GM21619 (cell line): Measurements from ENCODE around the gene KLHL35.

Experiments used
- ATAC-seq: cut with Tn5 transposase; IDR thresholded peaks from one replicate; pipeline ENCODE4 v1.9.1; 2021; ENCODE audit not compliant: unreplicated experiment

KLHL35 gene

GRCh38 chr11:75442161-75442885 is 9.3 kb upstream of the KLHL35 start:
- no peak for ATAC-seq

GRCh38 chr11:75441804-75442132 is 8.8 kb upstream of the KLHL35 start:
- no peak for ATAC-seq

- ATAC-seq: no peak
These were observed 8.2 kb upstream of the KLHL35 start for GRCh38 chr11:75440960-75441803.

GRCh38 chr11:75439495-75440120 is 6.6 kb upstream of the KLHL35 start:
- ATAC-seq: no peak

- ATAC-seq: no peak
These were observed 6.0 kb upstream of the KLHL35 start for GRCh38 chr11:75439026-75439425.

- no peak for ATAC-seq
These were observed 5.1 kb upstream of the KLHL35 start for GRCh38 chr11:75437966-75438659.

GRCh38 chr11:75436806-75437205 is 3.8 kb upstream of the KLHL35 start:
- ATAC-seq: no peak

- ATAC-seq: no peak
These were observed 2.5 kb upstream of the KLHL35 start for GRCh38 chr11:75435571-75435925.

GRCh38 chr11:75434886-75435570 is 2.0 kb upstream of the KLHL35 start:
- ATAC-seq: no peak

GRCh38 chr11:75434051-75434450 is 1.0 kb upstream of the KLHL35 start:
- ATAC-seq: no peak

- no peak for ATAC-seq
These were observed 440 bp upstream of the KLHL35 start for GRCh38 chr11:75433443-75433842.

- ATAC-seq: no peak
These were observed 1.2 kb downstream of the KLHL35 start for GRCh38 chr11:75431533-75432525.

- ATAC-seq: no peak
These were observed 2.1 kb downstream of the KLHL35 start for GRCh38 chr11:75430714-75431532.

GRCh38 chr11:75429902-75430713 is 2.9 kb downstream of the KLHL35 start:
- ATAC-seq: no peak

- ATAC-seq: no peak
These were observed 3.4 kb downstream of the KLHL35 start for GRCh38 chr11:75429641-75429901.

GRCh38 chr11:75428989-75429640 is 3.9 kb downstream of the KLHL35 start:
- ATAC-seq: no peak

- peak; percentile 63 for ATAC-seq
These were observed 4.7 kb downstream of the KLHL35 start for GRCh38 chr11:75428281-75428724.

- no peak for ATAC-seq
These were observed 5.8 kb downstream of the KLHL35 start for GRCh38 chr11:75427181-75427580.
